Measurements from ENCODE around the gene GPR132.
"Not testable (repeated sequence)": the region's sequence is repeated elsewhere in the genome, so short reads cannot be mapped to it uniquely, and the experiment has no call there.

The GPR132 gene

GRCh38 chr14:105065280-105066228 is at the start of gene GPR132:
GPR132 (minus strand) TSS chr14:105065430; CDS start chr14:105055420, 10,010 bp downstream.
- peak; percentile 78 for DNase-seq (ENCODE audit: low spot score)

- DNase-seq (ENCODE audit: low spot score): not testable (repeated sequence)
Observed at GRCh38 chr14:105109243-105109642, 44.0 kb upstream of the GPR132 start.

GRCh38 chr14:105108516-105108864 is 43.3 kb upstream of the GPR132 start:
- no peak for DNase-seq (ENCODE audit: low spot score)

GRCh38 chr14:105107781-105108515 is 42.7 kb upstream of the GPR132 start:
- no peak for DNase-seq (ENCODE audit: low spot score)

GRCh38 chr14:105107351-105107750 is 42.1 kb upstream of the GPR132 start:
- no peak for DNase-seq (ENCODE audit: low spot score)

- DNase-seq (ENCODE audit: low spot score): no peak
Observed at GRCh38 chr14:105105158-105105557, 39.9 kb upstream of the GPR132 start.

- DNase-seq (ENCODE audit: low spot score): peak; percentile 13
Observed at GRCh38 chr14:105102893-105103292, 37.7 kb upstream of the GPR132 start.

- DNase-seq (ENCODE audit: low spot score): no peak
Observed at GRCh38 chr14:105102361-105102870, 37.2 kb upstream of the GPR132 start.

- peak; percentile 47 for DNase-seq (ENCODE audit: low spot score)
Observed at GRCh38 chr14:105100910-105101309, 35.7 kb upstream of the GPR132 start.

- DNase-seq (ENCODE audit: low spot score): no peak
Observed at GRCh38 chr14:105099778-105100177, 34.5 kb upstream of the GPR132 start.

GRCh38 chr14:105098316-105098715 is 33.1 kb upstream of the GPR132 start:
- DNase-seq (ENCODE audit: low spot score): no peak

GRCh38 chr14:105097794-105098127 is 32.5 kb upstream of the GPR132 start:
- DNase-seq (ENCODE audit: low spot score): no peak

GRCh38 chr14:105096206-105096875 is 31.1 kb upstream of the GPR132 start:
- no peak for DNase-seq (ENCODE audit: low spot score)

- DNase-seq (ENCODE audit: low spot score): no peak
Observed at GRCh38 chr14:105095236-105095805, 30.1 kb upstream of the GPR132 start.

- no peak for DNase-seq (ENCODE audit: low spot score)
Observed at GRCh38 chr14:105094193-105094907, 29.1 kb upstream of the GPR132 start.

- peak; percentile 88 for DNase-seq (ENCODE audit: low spot score)
Observed at GRCh38 chr14:105093431-105094192, 28.4 kb upstream of the GPR132 start.

GRCh38 chr14:105093038-105093430 is 27.8 kb upstream of the GPR132 start:
- peak; percentile 77 for DNase-seq (ENCODE audit: low spot score)

GRCh38 chr14:105092171-105093037 is 27.2 kb upstream of the GPR132 start:
- DNase-seq (ENCODE audit: low spot score): peak; percentile 30

- DNase-seq (ENCODE audit: low spot score): peak; percentile 94
Observed at GRCh38 chr14:105091517-105092170, 26.4 kb upstream of the GPR132 start.

Data from kidney tubule cell (primary cell).